K562 (cell line): ENCODE results near the gene HDAC2. TPM values are rescaled to one million over a fixed set of nuclear protein-coding genes. Genes with fewer than 3 reads are reported as not detected.
A peak's percentile ranks its signal among the peaks of the same experiment; 100 is the strongest.

Experiments
- ATAC-seq: fragments of 200-7000 bp; cut with Tn5 transposase; 3 replicates; pipeline ENCODE4 v1.9.1; 2020; ENCODE audit warnings: moderate library complexity
- BruUV-seq: library from RNA; stranded (reverse); fragments of 400-500 nt; replicated peaks from 2 replicates; lab custom pipeline; 2021; lab: Mats Ljungman, UMichigan
- CTCF ChIA-PET: fragments of 300-600 bp; formaldehyde crosslinking; extraction: SDS; loops from one replicate; lab custom pipeline; 2021; ENCODE audit warnings: low intra/inter-chr PET ratio; lab: Yijun Ruan, JAX
- POLR2A ChIA-PET: fragments of 300-600, 350-650 bp; sonication (Branson Sonifier 250); formaldehyde crosslinking; extraction: SDS; loops from one replicate; lab custom pipeline; 2021; ENCODE audit warnings: antibody characterized with exemption, inconsistent platforms; lab: Yijun Ruan, JAX
- DNase-seq, 4 experiments: peaks; one replicate each; pipeline versions ENCODE4 v3.0.0 to v3.0.0-alpha.2; 2011 to 2018; ENCODE audit warnings: low spot score in 3 of 4, mixed read lengths in 3 of 4; ENCODE audit errors: extremely low read depth in 1 of 4
- FAIRE-seq: peaks from 2 replicates; lab custom pipeline; 2011; peaks lifted over from hg19 to GRCh38; lab: Jason Lieb, UNC
- H2AFZ ChIP-seq: 2 replicates; pipeline ENCODE4 v1.6.0; 2011; ENCODE audit warnings: low read depth, low read length, control low read depth, inconsistent platforms
- H3K27ac ChIP-seq: fragments of 200-600 bp; 3 replicates; pipeline ENCODE4 v1.8.0; 2011; ENCODE audit warnings: low read depth, mild to moderate bottlenecking, control low read depth, inconsistent platforms, low read length, moderate library complexity, mixed read lengths; ENCODE audit errors: extremely low read depth
- H3K27me3 ChIP-seq, 2 experiments: fragments of 300-600 bp in 1 of 2; 2 replicates in 1 of 2; 3 replicates in 1 of 2; pipeline versions ENCODE4 v1.6.0 to v1.8.0; 2011; ENCODE audit warnings: inconsistent platforms in 2 of 2, low read length in 2 of 2, mild to moderate bottlenecking in 1 of 2, mixed read lengths in 1 of 2, moderate library complexity in 1 of 2; ENCODE audit not compliant: control insufficient read depth in 2 of 2, insufficient read depth in 2 of 2
- H3K36me3 ChIP-seq: fragments of 300-600 bp; 3 replicates; pipeline ENCODE4 v1.8.0; 2011; ENCODE audit warnings: mild to moderate bottlenecking, low read length, inconsistent platforms; ENCODE audit not compliant: control insufficient read depth, insufficient read depth
- H3K4me1 ChIP-seq, 2 experiments: fragments of 200-600 bp in 1 of 2; replicated peaks in 1 of 2; 2 replicates in 1 of 2; 3 replicates in 1 of 2; pipeline versions ENCODE4 v1.5.1 to v1.8.0; 2011; ENCODE audit warnings: inconsistent platforms in 2 of 2, low read length in 2 of 2, mild to moderate bottlenecking in 1 of 2, mixed read lengths in 1 of 2, moderate library complexity in 1 of 2; ENCODE audit not compliant: control insufficient read depth in 2 of 2, insufficient read depth in 2 of 2
- H3K4me2 ChIP-seq: 2 replicates; pipeline ENCODE4 v1.6.1; 2011; ENCODE audit warnings: low read length, control low read depth, inconsistent platforms, mixed read lengths; ENCODE audit not compliant: insufficient read depth
- H3K4me3 ChIP-seq: fragments of 200-600 bp; sonication (generic), shearing (Covaris generic); 2 replicates; pipeline ENCODE4 v1.5.1; 2016; ENCODE audit warnings: control low read depth, inconsistent platforms
- H3K79me2 ChIP-seq: fragments of 200-600 bp; 3 replicates; pipeline ENCODE4 v1.8.0; 2011; ENCODE audit warnings: low read length, inconsistent platforms; ENCODE audit not compliant: control insufficient read depth, insufficient read depth
- H3K9ac ChIP-seq, 2 experiments: 2 replicates each; pipeline versions ENCODE4 v1.6.0 to v1.6.1; 2011; ENCODE audit warnings: low read depth in 2 of 2, low read length in 2 of 2, control low read depth in 1 of 2, inconsistent platforms in 1 of 2, mild to moderate bottlenecking in 1 of 2, mixed read lengths in 1 of 2; ENCODE audit not compliant: insufficient read depth in 1 of 2
- H3K9me1 ChIP-seq: one replicate; pipeline ENCODE4 v1.6.0; 2011; ENCODE audit warnings: inconsistent platforms, mild to moderate bottlenecking, low read length, moderate library complexity; ENCODE audit not compliant: control insufficient read depth, insufficient read depth
- H3K9me3 ChIP-seq: replicated peaks from 2 replicates; pipeline ENCODE4 v1.5.1; 2011; ENCODE audit warnings: low read depth, low read length, inconsistent platforms; ENCODE audit not compliant: control insufficient read depth, insufficient read depth
- H4K20me1 ChIP-seq: replicated peaks from 2 replicates; pipeline ENCODE4 v1.6.1; 2011; ENCODE audit warnings: low read length, inconsistent platforms, mixed read lengths; ENCODE audit not compliant: control insufficient read depth, insufficient read depth
- C11orf30 ChIP-seq: fragments of 450-650 bp; IDR thresholded peaks from 2 replicates; pipeline ENCODE4 v1.6.1; 2016; ENCODE audit warnings: low read depth, mild to moderate bottlenecking
- CBFA2T2 ChIP-seq: fragments of 450-650 bp; conservative IDR thresholded peaks from 2 replicates; pipeline ENCODE4 v1.6.1; 2017; ENCODE audit warnings: mild to moderate bottlenecking
- CBFB ChIP-seq: sonication (generic); formaldehyde crosslinking; IDR thresholded peaks from 2 replicates; pipeline ENCODE4 v1.4.0; 2020; ENCODE audit warnings: mild to moderate bottlenecking, missing genetic modification reagents
- EZH2 ChIP-seq: IDR thresholded peaks from 2 replicates; pipeline ENCODE4 v1.6.1; 2012; ENCODE audit warnings: low read depth, mild to moderate bottlenecking, inconsistent platforms, low read length, borderline replicate concordance
- MAFF ChIP-seq: IDR thresholded peaks from 2 replicates; pipeline ENCODE4 v1.6.1; 2012; ENCODE audit warnings: low read length, improper control_type of control experiment
- MAFG ChIP-seq: fragments of 450-650 bp; conservative IDR thresholded peaks from 2 replicates; pipeline ENCODE4 v1.6.1; 2016; ENCODE audit warnings: missing genetic modification characterization, missing compliant biosample characterization
- MAFK ChIP-seq: IDR thresholded peaks from 2 replicates; pipeline ENCODE4 v1.6.1; 2011; ENCODE audit warnings: low read length, improper control_type of control experiment
- NCOA4 ChIP-seq: fragments of 450-650 bp; IDR thresholded peaks from 2 replicates; pipeline ENCODE4 v1.6.1; 2018; ENCODE audit warnings: mild to moderate bottlenecking; ENCODE audit not compliant: partially characterized antibody
- RAD51 ChIP-seq: fragments of 450-650 bp; IDR thresholded peaks from 2 replicates; pipeline ENCODE4 v1.7.1; 2016; ENCODE audit warnings: low read depth, mild to moderate bottlenecking, borderline replicate concordance
- SLC30A9 ChIP-seq: fragments of 250-450 bp; sonication (Bioruptor Pico); IDR thresholded peaks from 2 replicates; pipeline ENCODE4 v1.8.0; 2022; ENCODE audit warnings: mild to moderate bottlenecking, moderate library complexity
- SMAD2 ChIP-seq: fragments of 150-350 bp; IDR thresholded peaks from 2 replicates; pipeline ENCODE4 v1.6.1; 2014; ENCODE audit warnings: low read depth, mild to moderate bottlenecking, low read length
- TAF9B ChIP-seq: fragments of 450-650 bp; IDR thresholded peaks from 2 replicates; pipeline ENCODE4 v1.6.1; 2018; ENCODE audit warnings: mild to moderate bottlenecking; ENCODE audit not compliant: partially characterized antibody
- ZHX1 ChIP-seq: fragments of 150-350 bp; conservative IDR thresholded peaks from 2 replicates; pipeline ENCODE4 v1.6.1; 2014; ENCODE audit warnings: low read length
- ZNF316 ChIP-seq: fragments of 450-650 bp; IDR thresholded peaks from 2 replicates; pipeline ENCODE4 v1.6.1; 2016
- ZNF444 ChIP-seq: fragments of 250-450 bp; sonication (Bioruptor Pico); IDR thresholded peaks from 2 replicates; pipeline ENCODE4 v1.4.0; 2020; ENCODE audit warnings: mild to moderate bottlenecking, moderate library complexity
- WGBS: fragments of 100-300 bp; shearing (Covaris generic); methylation state at CpG from one replicate; pipeline ENCODE4 v1.1.6; 2016; ENCODE audit warnings: low coverage, mixed read lengths; ENCODE audit not compliant: insufficient coverage; ENCODE audit errors: missing lambda C conversion rate; 5-methylcytosine and 5-hydroxymethylcytosine counted together
- in situ Hi-C: fragments of 300-500 bp; cut with MboI; formaldehyde crosslinking; loops from 4 replicates; pipeline ENCODE4 v1.15.0; 2018; ENCODE audit warnings: inconsistent platforms, mixed read lengths
- intact Hi-C: fragments of 100-400 bp; cut with micrococcal nuclease; formaldehyde crosslinking; loops from 2 replicates; pipeline ENCODE4 v1.14.2; 2022
- polyA plus RNA-seq, 8 experiments: library from polyadenylated mRNA; depleted of rRNA in 4 of 8; stranded (reverse) in 5 of 8; unstranded in 3 of 8; fragments of >200 nt; fragmentation: Nextera tagmentation in 2 of 8; fragmentation: Illumina TruSeq in 1 of 8; extraction: Ambion mirVana in 2 of 8; extraction: Trizol in 1 of 8; gene quantifications; 2 replicates each; pipeline versions ENCODE4 v1.2.1 to v1.2.3, GENCODE V29; 2011 to 2014; ENCODE audit warnings: inconsistent platforms in 1 of 8, missing spikeins in 1 of 8
- total RNA-seq, 7 experiments: library from RNA; depleted of rRNA in 6 of 7; stranded (reverse); fragments of >200 nt in 6 of 7; fragmentation: Illumina TruSeq in 2 of 7; extraction: Trizol in 2 of 7; gene quantifications; 2 replicates each; pipeline versions ENCODE4 v1.2.1 to v1.2.3, GENCODE V29; 2011 to 2021; ENCODE audit warnings: low replicate concordance in 1 of 7
- TF ChIP-seq, protein P1 (sequence below): fragments of 450-650 bp; formaldehyde crosslinking; IDR thresholded peaks from 2 replicates; pipeline ENCODE4 v1.4.0; 2022; ENCODE audit warnings: mild to moderate bottlenecking, moderate library complexity
- TF ChIP-seq, protein P2 (sequence below), 2 experiments: fragments of 450-650 bp in 1 of 2; sonication (generic) in 1 of 2; formaldehyde crosslinking in 1 of 2; IDR thresholded peaks in 1 of 2; conservative IDR thresholded peaks in 1 of 2; 2 replicates each; pipeline versions ENCODE4 v1.6.1 to v1.8.1; 2016 to 2023; ENCODE audit warnings: mild to moderate bottlenecking in 2 of 2, moderate library complexity in 2 of 2, inconsistent platforms in 1 of 2, missing genetic modification reagents in 1 of 2

Gene HDAC2
- total and polyA plus RNA-seq, 9 of the 15 experiments (the other 6 are each of a cell fraction or from before 2014, with no cell fraction given) = 67.0 to 277 (median 151) TPM

GRCh38 chr6:113894712-113895674 is 76.0 kb downstream of the HDAC2 start (continued):
- TF ChIP-seq, protein P1, sequence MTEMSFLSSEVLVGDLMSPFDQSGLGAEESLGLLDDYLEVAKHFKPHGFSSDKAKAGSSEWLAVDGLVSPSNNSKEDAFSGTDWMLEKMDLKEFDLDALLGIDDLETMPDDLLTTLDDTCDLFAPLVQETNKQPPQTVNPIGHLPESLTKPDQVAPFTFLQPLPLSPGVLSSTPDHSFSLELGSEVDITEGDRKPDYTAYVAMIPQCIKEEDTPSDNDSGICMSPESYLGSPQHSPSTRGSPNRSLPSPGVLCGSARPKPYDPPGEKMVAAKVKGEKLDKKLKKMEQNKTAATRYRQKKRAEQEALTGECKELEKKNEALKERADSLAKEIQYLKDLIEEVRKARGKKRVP = peak; percentile 57; the same call in 1 of the 2 replicates
- TF ChIP-seq, protein P2, sequence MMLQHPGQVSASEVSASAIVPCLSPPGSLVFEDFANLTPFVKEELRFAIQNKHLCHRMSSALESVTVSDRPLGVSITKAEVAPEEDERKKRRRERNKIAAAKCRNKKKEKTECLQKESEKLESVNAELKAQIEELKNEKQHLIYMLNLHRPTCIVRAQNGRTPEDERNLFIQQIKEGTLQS (IDR thresholded peaks at IDR 0.05) = peak; percentile 51
- TF ChIP-seq, protein P2 (CRISPR knock-in tag; conservative IDR thresholded peaks at IDR 0.05) = no peak

- Histone ChIP-seq H3K36me3 (no peaks in the 10 kb centered on the region), H3K27ac (no peak overlapping the region), H2AFZ (no peak overlapping the region), H4K20me1 (no peaks in the 10 kb centered on the region), H3K4me1 (no peaks in the 10 kb centered on the region), H3K79me2 (no peaks in the 10 kb centered on the region), H3K9me1 (no peaks in the 10 kb centered on the region), H3K27me3 (no peaks in the 10 kb centered on the region), H3K4me3 (no peak overlapping the region), H3K9ac (no peak overlapping the region), H3K9me3 (no peaks in the 10 kb centered on the region), H3K4me2 (no peak overlapping the region)
- WGBS = 5% methylated on average over 3 of the region's 3 CpGs
- in situ Hi-C loops = no loop called here
- BruUV-seq = no TSS peak
- no peak for ATAC-seq
- DNase-seq = no peak
- FAIRE-seq = no peak
- POLR2A ChIA-PET = no interaction called here
- intact Hi-C loops = no loop called here
- CTCF ChIA-PET = no interaction called here
- no peak for TF ChIP-seq ZHX1
- no peak for TF ChIP-seq RAD51
- no peak for TF ChIP-seq TAF9B
- no peak for TF ChIP-seq SLC30A9 (CRISPR knock-in tag)
- peak; percentile 59; the same call in 1 of the 2 replicates for TF ChIP-seq MAFG (tag)
- TF ChIP-seq MAFK = peak; percentile 46; the same call in 1 of the 2 replicates
- no peak for TF ChIP-seq NCOA4
- TF ChIP-seq EZH2 = no peak
- TF ChIP-seq MAFF = peak; percentile 39; the same call in 1 of the 2 replicates
- no peak for TF ChIP-seq CBFB (CRISPR knock-in tag)
- TF ChIP-seq C11orf30 = peak; percentile 64; the same call in 1 of the 2 replicates
- no peak for TF ChIP-seq ZNF444 (CRISPR knock-in tag)
- no peak for TF ChIP-seq CBFA2T2
- TF ChIP-seq ZNF316 = peak; percentile 62
- TF ChIP-seq SMAD2 = no peak
Measured at GRCh38 chr6:113893866-113894265, 77.1 kb downstream of the HDAC2 start.
